Frontal cortex (tissue), 4 donors: Measurements from ENCODE around the gene OR2T8. TPM values are rescaled to one million over a fixed set of nuclear protein-coding genes. Genes with fewer than 3 reads are reported as not detected.

Experiments
- DNase-seq, 2 donors: peaks; one replicate each; pipeline ENCODE4 v3.0.0; 2012; ENCODE audit warnings: low spot score in 2 of 2
- FAIRE-seq: peaks from 2 replicates; lab custom pipeline; 2012; peaks lifted over from hg19 to GRCh38; lab: Jason Lieb, UNC
- total RNA-seq: library from RNA; depleted of rRNA; stranded (reverse); fragments of >200 nt; gene quantifications from one replicate; pipeline ENCODE4 v1.2.3, GENCODE V29; 2014
- donor health status: control.
- donor health status: control.
- donor health status: control.

Gene OR2T8
- total RNA-seq, 1 donor from 2014 or later, result not detected

DNA sequence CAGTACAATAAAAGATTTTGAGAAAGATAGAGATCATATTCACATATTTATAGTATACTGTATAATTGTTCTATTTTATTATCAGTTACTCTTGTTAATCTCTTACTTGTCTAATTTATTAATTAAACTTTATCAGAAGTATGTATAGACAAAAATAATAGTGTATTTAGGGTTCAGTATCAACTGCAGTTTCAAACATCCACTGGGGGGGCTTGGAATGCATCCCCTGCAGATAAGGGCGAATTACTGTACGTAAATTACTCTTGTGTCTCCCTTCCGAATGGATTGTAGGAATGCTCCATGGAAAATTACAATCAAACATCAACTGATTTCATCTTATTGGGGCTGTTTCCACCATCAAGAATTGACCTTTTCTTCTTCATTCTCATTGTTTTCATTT is 28.5 kb downstream of the OR2T8 start, which contains the start of gene OR2L8:
OR2L8 (plus strand) TSS at position 301 of the 400 bp plus-strand sequence; CDS start at position 301, 0 bp downstream.
- FAIRE-seq, result no peak
- DNase-seq, result no peak

DNA sequence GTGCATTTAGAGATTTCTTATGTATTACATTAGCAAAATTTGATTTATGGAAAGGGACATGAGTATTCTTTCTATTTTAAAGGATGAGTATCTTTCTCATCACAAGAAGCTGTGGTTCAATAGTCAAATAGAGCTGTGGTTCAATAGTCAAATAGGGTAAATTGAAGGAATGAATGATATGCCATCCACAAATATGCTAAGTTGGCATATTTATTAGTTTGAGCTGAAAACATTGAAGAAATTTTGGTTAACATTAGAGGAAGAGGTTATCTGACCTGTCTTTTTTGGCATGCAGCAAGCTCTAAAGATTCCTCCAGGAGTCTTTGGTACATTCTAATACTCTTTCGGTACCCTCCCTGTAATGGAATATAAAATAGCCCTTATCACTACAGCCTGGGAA is 33.4 kb downstream of the OR2T8 start:
- FAIRE-seq (no peak), DNase-seq (no peak)

- DNase-seq, result no peak
- no peak for FAIRE-seq
These were observed 41.7 kb downstream of the OR2T8 start for GRCh38 chr1:247961791-247962190.

DNA sequence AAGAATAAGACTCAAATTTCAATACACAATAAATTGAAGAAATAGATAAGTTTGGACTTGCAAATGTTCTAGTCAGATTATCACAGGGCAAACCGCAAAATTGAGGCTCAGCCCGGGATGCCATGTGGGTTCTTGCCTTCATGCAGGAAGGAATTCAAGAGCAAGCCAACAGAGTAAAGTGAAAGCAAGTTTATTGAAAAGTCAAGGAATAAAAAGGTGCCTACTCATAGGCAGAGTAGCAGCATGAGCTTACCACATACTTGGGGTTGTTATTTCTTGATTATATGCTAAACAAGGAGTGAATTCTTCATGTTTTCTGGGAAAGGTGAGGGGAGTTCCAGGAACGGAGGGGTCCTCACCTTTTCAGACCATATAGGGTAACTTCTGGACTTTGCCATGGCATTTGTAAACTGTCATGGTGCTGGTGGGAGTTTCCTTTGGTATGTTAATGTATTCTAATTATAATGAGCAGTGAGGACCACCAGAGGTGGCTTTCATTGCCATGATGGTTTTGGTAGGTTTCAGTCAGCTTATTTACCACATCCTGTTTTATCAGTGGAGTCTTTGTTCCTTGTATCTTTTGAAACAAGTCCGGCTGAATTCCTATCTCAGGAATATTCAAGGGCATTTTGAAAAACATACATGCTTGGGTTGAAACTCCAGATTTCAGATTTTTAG is 43.0 kb downstream of the OR2T8 start:
- FAIRE-seq (no peak), DNase-seq (no peak)

- DNase-seq (no peak), FAIRE-seq (peak; percentile 97)
These were observed 44.9 kb downstream of the OR2T8 start, which contains the start of gene OR2AK2 for GRCh38 chr1:247964933-247965332. TSS of gene OR2AK2 (plus strand) at chr1:247965233. CDS start at chr1:247965377, 144 bp downstream.

GRCh38 chr1:247966532-247967204 is 46.6 kb downstream of the OR2T8 start:
- DNase-seq (no peak), FAIRE-seq (no peak)

Other genes with a start within 250 kb of the OR2T8 start
- gene OR13G1, start 240.5 kb upstream of the OR2T8 start, total RNA-seq, result not detected
- gene OR6F1, start 203.6 kb upstream of the OR2T8 start, total RNA-seq, result not detected
- gene OR14K1, start 181.6 kb upstream of the OR2T8 start, total RNA-seq, result not detected
- not detected for gene OR14A2, start 172.1 kb upstream of the OR2T8 start, total RNA-seq
- not detected for gene OR1C1, start 159.7 kb upstream of the OR2T8 start, total RNA-seq
- gene OR14A16, start 96.1 kb upstream of the OR2T8 start, total RNA-seq, result not detected
- not detected for gene OR11L1, start 78.4 kb upstream of the OR2T8 start, total RNA-seq
- 3.3 TPM for gene TRIM58, start 63.1 kb upstream of the OR2T8 start, total RNA-seq
- 2.9 TPM for gene OR2W3, start 24.7 kb upstream of the OR2T8 start, total RNA-seq
- not detected for gene OR2AJ1, start 4.6 kb downstream of the OR2T8 start, total RNA-seq
- 0.82 TPM for gene OR2L8, start 28.6 kb downstream of the OR2T8 start, total RNA-seq
- gene OR2AK2, start 45.0 kb downstream of the OR2T8 start, total RNA-seq, result 0.41 TPM
- 0.41 TPM for gene OR2L5, start 93.4 kb downstream of the OR2T8 start, total RNA-seq
- 0.41 TPM for gene OR2L2, start 109.8 kb downstream of the OR2T8 start, total RNA-seq
- 0.41 TPM for gene OR2L3, start 126.6 kb downstream of the OR2T8 start, total RNA-seq
- 1.6 TPM for gene OR2L13, start 174.9 kb downstream of the OR2T8 start, total RNA-seq
- gene OR2M5, start 224.9 kb downstream of the OR2T8 start, total RNA-seq, result not detected